ENCODE results near the gene TNNC1.

TNNC1 gene

GRCh38 chr3:52483081-52483480 is 29.2 kb upstream of the TNNC1 start:
- Histone ChIP-seq H3K27me3 (ENCODE audit: insufficient read depth, insufficient read length) (no peaks in the 10 kb centered on the region), H3K36me3 (ENCODE audit: insufficient read depth, insufficient read length, low read length) (peaks cover 97% of the 10 kb centered on the region), H3K9ac (ENCODE audit: insufficient read length, low read depth) (peak overlapping the region; percentile 32), H3K9me3 (ENCODE audit: insufficient read depth, low read length) (no peaks in the 10 kb centered on the region), H3K4me3 (ENCODE audit: insufficient read length, low read depth) (no peak overlapping the region), H3K4me1 (ENCODE audit: insufficient read depth, insufficient read length) (peaks cover 8% of the 10 kb centered on the region)
- DNase-seq (ENCODE audit: low read depth, low spot score) = no peak
- TF ChIP-seq SUZ12 (IDR thresholded peaks at IDR 0.05; ENCODE audit: extremely low read depth, insufficient read depth, insufficient read length) (no peak), ZNF274 (IDR thresholded peaks at IDR 0.05; ENCODE audit: low read depth, low read length) (no peak), YY1 (IDR thresholded peaks at IDR 0.05; ENCODE audit: insufficient read depth, insufficient read length) (no peak)

- TF ChIP-seq ZNF274 (IDR thresholded peaks at IDR 0.05; ENCODE audit: low read depth, low read length) = no peak
- no peak for TF ChIP-seq YY1 (IDR thresholded peaks at IDR 0.05; ENCODE audit: insufficient read depth, insufficient read length)
- peaks cover 8% of the 10 kb centered on the region for H3K4me1 ChIP-seq (ENCODE audit: insufficient read depth, insufficient read length)
- H3K36me3 ChIP-seq (ENCODE audit: insufficient read depth, insufficient read length, low read length) = peaks cover 97% of the 10 kb centered on the region
- no peak overlapping the region for H3K9ac ChIP-seq (ENCODE audit: insufficient read length, low read depth)
- H3K27me3 ChIP-seq (ENCODE audit: insufficient read depth, insufficient read length) = no peaks in the 10 kb centered on the region
- DNase-seq (ENCODE audit: low read depth, low spot score) = peak; percentile 60
- H3K9me3 ChIP-seq (ENCODE audit: insufficient read depth, low read length) = no peaks in the 10 kb centered on the region
- no peak overlapping the region for H3K4me3 ChIP-seq (ENCODE audit: insufficient read length, low read depth)
Observed at GRCh38 chr3:52481819-52482521, 28.1 kb upstream of the TNNC1 start.

- H3K9ac ChIP-seq (ENCODE audit: insufficient read length, low read depth) = peak overlapping the region; percentile 2
- H3K36me3 ChIP-seq (ENCODE audit: insufficient read depth, insufficient read length, low read length) = peaks cover 95% of the 10 kb centered on the region
- TF ChIP-seq YY1 (IDR thresholded peaks at IDR 0.05; ENCODE audit: insufficient read depth, insufficient read length) (no peak), ZNF274 (IDR thresholded peaks at IDR 0.05; ENCODE audit: low read depth, low read length) (no peak), SUZ12 (IDR thresholded peaks at IDR 0.05; ENCODE audit: extremely low read depth, insufficient read depth, insufficient read length) (no peak)
- DNase-seq (ENCODE audit: low read depth, low spot score) = no peak
- peaks cover 8% of the 10 kb centered on the region for H3K4me1 ChIP-seq (ENCODE audit: insufficient read depth, insufficient read length)
- no peaks in the 10 kb centered on the region for H3K9me3 ChIP-seq (ENCODE audit: insufficient read depth, low read length)
- H3K4me3 ChIP-seq (ENCODE audit: insufficient read length, low read depth) = no peak overlapping the region
- H3K27me3 ChIP-seq (ENCODE audit: insufficient read depth, insufficient read length) = no peaks in the 10 kb centered on the region
Observed at GRCh38 chr3:52480768-52481715, 27.2 kb upstream of the TNNC1 start.

- H3K9me3 ChIP-seq (ENCODE audit: insufficient read depth, low read length) = no peaks in the 10 kb centered on the region
- H3K9ac ChIP-seq (ENCODE audit: insufficient read length, low read depth) = no peak overlapping the region
- peaks cover 6% of the 10 kb centered on the region for H3K4me1 ChIP-seq (ENCODE audit: insufficient read depth, insufficient read length)
- H3K4me3 ChIP-seq (ENCODE audit: insufficient read length, low read depth) = no peak overlapping the region
- no peak for DNase-seq (ENCODE audit: low read depth, low spot score)
- H3K27me3 ChIP-seq (ENCODE audit: insufficient read depth, insufficient read length) = no peaks in the 10 kb centered on the region
- peaks cover 95% of the 10 kb centered on the region for H3K36me3 ChIP-seq (ENCODE audit: insufficient read depth, insufficient read length, low read length)
- TF ChIP-seq ZNF274 (IDR thresholded peaks at IDR 0.05; ENCODE audit: low read depth, low read length) = no peak
- no peak for TF ChIP-seq SUZ12 (IDR thresholded peaks at IDR 0.05; ENCODE audit: extremely low read depth, insufficient read depth, insufficient read length)
- TF ChIP-seq YY1 (IDR thresholded peaks at IDR 0.05; ENCODE audit: insufficient read depth, insufficient read length) = no peak
Observed at GRCh38 chr3:52479877-52480575, 26.2 kb upstream of the TNNC1 start.

GRCh38 chr3:52479037-52479876 is 25.4 kb upstream of the TNNC1 start:
- no peaks in the 10 kb centered on the region for H3K9me3 ChIP-seq (ENCODE audit: insufficient read depth, low read length)
- H3K36me3 ChIP-seq (ENCODE audit: insufficient read depth, insufficient read length, low read length) = peaks cover 93% of the 10 kb centered on the region
- no peak for DNase-seq (ENCODE audit: low read depth, low spot score)
- H3K9ac ChIP-seq (ENCODE audit: insufficient read length, low read depth) = no peak overlapping the region
- H3K4me1 ChIP-seq (ENCODE audit: insufficient read depth, insufficient read length) = peaks cover 4% of the 10 kb centered on the region
- no peaks in the 10 kb centered on the region for H3K27me3 ChIP-seq (ENCODE audit: insufficient read depth, insufficient read length)
- H3K4me3 ChIP-seq (ENCODE audit: insufficient read length, low read depth) = no peak overlapping the region
- TF ChIP-seq YY1 (IDR thresholded peaks at IDR 0.05; ENCODE audit: insufficient read depth, insufficient read length) = no peak
- TF ChIP-seq SUZ12 (IDR thresholded peaks at IDR 0.05; ENCODE audit: extremely low read depth, insufficient read depth, insufficient read length) = no peak
- no peak for TF ChIP-seq ZNF274 (IDR thresholded peaks at IDR 0.05; ENCODE audit: low read depth, low read length)

- Histone ChIP-seq H3K9me3 (ENCODE audit: insufficient read depth, low read length) (no peaks in the 10 kb centered on the region), H3K36me3 (ENCODE audit: insufficient read depth, insufficient read length, low read length) (peaks cover 94% of the 10 kb centered on the region), H3K9ac (ENCODE audit: insufficient read length, low read depth) (no peak overlapping the region), H3K27me3 (ENCODE audit: insufficient read depth, insufficient read length) (no peaks in the 10 kb centered on the region), H3K4me3 (ENCODE audit: insufficient read length, low read depth) (no peak overlapping the region), H3K4me1 (ENCODE audit: insufficient read depth, insufficient read length) (no peaks in the 10 kb centered on the region)
- no peak for DNase-seq (ENCODE audit: low read depth, low spot score)
- TF ChIP-seq YY1 (IDR thresholded peaks at IDR 0.05; ENCODE audit: insufficient read depth, insufficient read length) (no peak), SUZ12 (IDR thresholded peaks at IDR 0.05; ENCODE audit: extremely low read depth, insufficient read depth, insufficient read length) (no peak), ZNF274 (IDR thresholded peaks at IDR 0.05; ENCODE audit: low read depth, low read length) (no peak)
Observed at GRCh38 chr3:52477796-52478095, 23.9 kb upstream of the TNNC1 start.
